Stimulated activated CD4-positive, alpha-beta T cell treated with anti-CD3 and anti-CD28 coated beads, Interleukin-1b, Interleukin-23, amount 100 ng/mL, for 48 hours (primary cell): Measurements from ENCODE around the gene MORN5.
A peak's percentile ranks its signal among the peaks of the same experiment; 100 is the strongest.
"Not testable (repeated sequence)": the region's sequence is repeated elsewhere in the genome, so short reads cannot be mapped to it uniquely, and the experiment has no call there.

Experiments
- DNase-seq: peaks from one replicate; pipeline ENCODE4 v3.0.0-alpha.2; 2020

The MORN5 gene

GRCh38 chr9:122159026-122159924 is at the start of gene MORN5, which contains the start of gene NDUFA8:
MORN5 (plus strand) TSS chr9:122159908; CDS start chr9:122159973, 65 bp downstream.
NDUFA8 (minus strand) TSS chr9:122159779; CDS start chr9:122159677, 102 bp downstream.
- peak; percentile 94 for DNase-seq

DNA sequence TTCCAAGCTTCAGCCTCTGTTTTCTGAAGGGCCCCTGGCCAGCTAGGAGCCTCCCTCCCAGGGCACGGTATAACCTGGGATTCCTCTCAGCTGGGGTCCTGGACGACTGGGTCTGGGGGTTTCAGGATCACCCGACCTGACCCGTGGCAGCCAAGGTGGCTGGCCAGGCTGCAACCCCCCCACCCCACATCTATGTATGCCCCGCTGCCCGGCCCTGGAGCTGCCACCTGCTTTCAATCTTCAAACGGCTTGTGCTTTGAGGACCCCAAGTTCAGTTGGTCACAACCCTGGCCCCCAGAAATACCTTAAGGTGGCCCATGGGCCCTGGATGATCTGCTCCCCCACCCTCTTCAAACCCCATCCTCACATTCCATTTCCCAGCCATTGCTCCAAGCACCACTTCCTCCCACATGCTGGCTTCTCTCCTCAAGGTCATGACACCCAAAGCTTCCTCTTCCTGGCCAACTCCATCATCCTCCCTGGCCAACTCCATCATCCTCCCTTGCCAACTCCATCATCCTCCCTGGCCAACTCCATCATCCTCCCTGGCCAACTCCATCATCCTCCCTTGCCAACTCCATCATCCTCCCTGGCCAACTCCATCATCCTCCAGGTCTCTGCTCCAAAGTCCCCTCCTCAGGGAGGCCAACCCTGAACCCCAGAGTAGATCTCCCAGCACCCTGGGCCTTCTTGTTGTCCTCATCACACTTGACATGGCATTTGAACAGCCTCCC is 49.4 kb upstream of the MORN5 start:
- DNase-seq: no peak

DNA sequence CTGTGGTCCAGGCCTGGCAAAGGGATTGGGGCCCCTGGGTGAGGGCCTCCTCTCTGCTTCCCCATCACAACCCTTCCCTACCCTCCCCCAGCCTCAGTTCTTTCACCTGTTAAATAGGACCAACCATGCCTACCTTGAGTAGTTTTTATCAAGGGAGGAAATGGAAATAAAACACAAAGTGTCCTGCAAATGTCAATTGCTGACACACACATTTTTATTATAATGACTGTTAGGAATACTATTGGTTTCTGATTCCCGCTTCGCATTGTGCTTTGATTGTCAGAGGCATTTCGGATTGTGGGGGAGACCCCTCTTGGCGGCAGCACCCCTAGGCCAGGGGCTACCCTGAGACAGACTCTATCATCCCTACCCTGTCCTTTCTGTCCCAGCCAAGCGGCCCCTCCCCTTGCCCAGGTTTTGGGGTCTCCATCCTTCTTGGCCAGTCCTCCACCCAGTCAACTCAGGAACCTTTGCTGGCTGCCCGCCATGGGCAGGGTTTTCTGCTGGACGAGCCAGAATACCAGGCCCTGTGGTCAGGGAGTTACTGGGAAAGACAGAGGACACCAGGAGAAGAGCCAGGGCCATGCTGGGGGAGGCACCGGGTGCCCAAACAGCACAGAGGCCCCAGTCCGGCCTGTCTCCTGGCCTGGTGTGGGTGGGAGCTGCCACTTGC is 48.2 kb upstream of the MORN5 start:
- no peak for DNase-seq

- DNase-seq: no peak
Measured at GRCh38 chr9:122112238-122112637, 47.5 kb upstream of the MORN5 start.

DNA sequence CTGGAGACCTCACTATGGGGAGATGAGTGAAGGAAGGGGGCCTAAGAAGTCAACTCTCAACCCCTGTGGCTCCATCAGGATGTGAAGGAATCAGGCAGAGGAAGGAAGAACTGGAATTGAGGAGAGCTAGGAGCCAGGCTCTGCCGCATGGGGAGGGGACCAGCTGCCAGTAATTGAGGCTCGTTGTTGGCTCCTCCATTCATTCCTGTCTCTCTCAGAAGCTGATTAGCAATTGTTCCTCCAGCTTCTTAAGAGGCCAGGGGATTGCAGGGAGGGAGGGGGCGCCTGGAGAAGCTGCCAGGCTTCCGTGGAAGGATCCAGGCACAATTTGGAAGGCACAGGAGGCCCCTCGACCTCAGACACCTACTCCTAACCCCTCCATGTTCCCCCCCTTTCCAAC is 46.1 kb upstream of the MORN5 start:
- DNase-seq: no peak

GRCh38 chr9:122115176-122116035 is 44.3 kb upstream of the MORN5 start:
- DNase-seq: no peak

DNA sequence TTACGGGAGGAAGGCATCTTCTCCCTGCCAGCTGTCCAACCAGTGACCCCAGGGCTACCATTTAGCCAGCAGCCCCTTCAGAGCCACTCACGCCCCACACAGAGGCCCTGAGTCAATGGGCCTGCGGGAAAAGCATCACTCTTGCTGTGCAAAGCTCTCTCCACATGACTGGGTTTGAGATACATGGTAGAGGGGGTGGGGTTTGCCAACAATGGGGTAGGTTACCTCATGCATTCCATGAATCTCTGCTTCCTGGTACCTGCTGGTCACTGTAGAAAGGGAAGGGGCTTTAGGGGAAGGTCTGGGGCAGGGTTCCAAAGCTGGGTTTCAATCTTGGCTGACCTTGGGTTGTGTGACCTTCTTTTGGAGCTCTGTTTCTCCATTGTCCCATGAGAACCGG is 43.7 kb upstream of the MORN5 start:
- no peak for DNase-seq

DNA sequence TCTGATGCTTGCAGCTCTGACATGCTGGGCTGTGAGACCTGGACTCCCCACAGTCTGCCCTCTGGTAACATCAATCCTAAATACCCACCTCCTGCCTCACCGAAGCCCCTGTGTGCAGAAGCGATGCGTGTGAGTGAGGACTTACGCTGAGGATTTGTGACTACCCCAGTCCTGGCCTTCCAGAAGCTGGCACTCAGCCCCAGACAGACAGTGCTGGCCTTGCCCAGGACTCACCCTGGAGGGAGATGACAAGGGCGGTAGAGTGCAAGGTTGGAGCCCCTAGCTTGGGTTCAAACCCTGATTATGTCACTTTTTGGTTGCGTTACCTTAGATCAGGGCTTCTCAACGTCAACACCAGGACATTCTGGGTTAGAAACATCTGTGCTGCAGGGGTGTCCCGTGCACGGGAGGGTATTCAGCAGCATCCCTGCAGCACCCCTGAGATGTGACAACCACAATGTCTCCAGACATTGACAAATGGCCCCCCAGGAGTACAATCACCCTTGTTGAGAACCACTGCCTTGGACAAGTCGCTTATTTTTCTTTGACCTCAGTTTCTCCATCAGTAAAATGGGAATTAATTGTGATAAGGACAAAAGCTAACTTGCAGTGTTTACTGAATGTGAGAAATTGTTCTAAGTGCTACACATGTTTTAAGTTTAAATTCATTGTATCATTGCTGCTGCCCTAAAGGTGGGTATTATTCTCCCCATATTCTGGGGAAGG is 43.1 kb upstream of the MORN5 start:
- no peak for DNase-seq

- DNase-seq: not testable (repeated sequence)
Measured at GRCh38 chr9:122117241-122117640, 42.5 kb upstream of the MORN5 start.

DNA sequence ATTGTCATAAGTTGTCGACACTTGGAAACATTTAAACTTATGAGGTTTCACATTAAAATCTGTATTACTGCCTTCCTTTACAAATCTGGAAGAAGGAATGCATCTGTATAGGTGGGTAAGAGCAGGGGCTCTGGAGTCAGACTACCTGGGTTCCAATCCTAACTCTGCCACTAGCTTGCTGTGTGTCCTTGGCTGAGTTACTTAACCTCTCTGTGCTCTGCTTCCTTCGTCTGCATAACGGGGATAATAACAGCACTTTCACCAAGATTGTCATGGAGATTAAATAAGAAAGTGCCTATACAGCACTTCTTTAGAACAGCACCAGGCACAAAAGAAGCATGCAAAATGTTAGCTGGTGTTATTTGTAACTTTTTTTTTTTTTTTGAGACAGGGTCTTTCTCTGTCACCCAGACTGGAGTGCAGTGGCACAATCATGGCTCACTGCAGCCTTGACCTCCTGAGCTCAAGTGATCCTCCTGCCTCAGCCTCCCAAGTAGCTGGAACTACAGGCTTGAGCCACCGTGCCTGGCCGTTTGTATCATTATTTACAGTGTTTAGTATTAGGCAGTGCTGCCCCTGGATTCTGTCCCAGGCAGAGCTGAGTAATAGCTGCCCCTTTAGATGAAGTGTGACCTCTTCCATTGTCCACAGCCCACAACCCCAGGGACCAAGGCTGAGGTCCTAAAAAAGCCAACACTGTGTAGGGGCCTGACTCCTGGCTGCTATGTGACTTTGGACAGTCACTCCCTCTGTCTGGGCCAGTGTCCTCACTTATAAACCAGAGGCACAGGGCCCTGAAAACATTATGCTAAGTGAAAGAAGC is 41.2 kb upstream of the MORN5 start:
- DNase-seq: no peak

GRCh38 chr9:122119166-122119521 is 40.6 kb upstream of the MORN5 start:
- no peak for DNase-seq

DNA sequence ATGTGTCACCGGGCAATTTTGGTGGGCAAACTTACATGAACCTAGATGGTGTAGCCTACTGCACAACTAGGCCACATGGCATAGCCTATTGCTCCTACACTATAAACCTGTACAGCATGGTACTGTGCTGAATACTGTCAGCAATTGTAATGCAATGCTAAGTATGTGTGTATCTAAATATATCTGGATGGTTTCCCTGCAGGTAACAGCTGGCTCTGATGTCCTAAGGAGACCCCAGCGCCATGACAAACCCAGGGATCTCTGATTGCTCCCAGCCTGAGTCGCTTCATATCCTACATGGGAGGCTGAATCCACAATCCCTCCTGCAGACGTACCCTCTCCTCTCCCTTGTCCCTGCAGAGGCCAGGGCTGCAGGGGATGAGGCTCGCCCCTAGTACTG is 40.0 kb upstream of the MORN5 start:
- no peak for DNase-seq

DNA sequence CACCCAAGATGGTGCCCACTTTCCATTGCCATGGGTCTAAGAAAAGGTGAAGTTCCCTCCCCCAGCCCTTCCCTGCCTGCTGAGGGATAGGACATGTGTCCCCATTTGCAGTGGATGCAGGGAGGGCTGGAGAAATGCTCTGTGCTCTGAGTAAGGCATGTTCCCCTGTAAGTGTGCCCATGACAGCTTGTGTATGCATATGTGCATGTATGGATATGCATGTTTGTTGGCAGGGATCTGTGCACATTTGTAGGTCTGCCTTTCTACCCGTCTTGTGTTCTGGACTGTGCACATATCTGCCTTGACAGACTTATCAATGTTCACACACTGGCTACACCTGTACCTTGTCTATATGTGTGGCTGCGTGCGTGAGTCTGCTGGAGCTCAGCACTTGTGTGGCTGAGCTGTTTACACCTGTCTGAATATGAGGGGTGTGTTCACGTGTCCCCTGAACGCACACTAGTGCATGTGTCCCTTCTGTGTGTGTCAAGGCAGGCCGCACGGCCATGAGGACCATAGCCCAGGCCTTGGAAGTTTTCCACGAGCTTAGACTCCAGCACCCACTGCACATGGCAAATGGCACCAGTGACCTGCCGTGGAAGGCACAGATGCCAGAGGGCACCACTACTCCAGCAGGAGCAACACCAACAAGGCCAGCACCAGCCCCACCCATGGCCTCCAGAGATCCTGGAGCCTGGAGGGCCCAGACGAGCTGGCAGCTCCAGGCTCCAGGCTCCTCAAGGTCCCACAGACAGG is 39.2 kb upstream of the MORN5 start:
- DNase-seq: no peak

GRCh38 chr9:122121391-122121790 is 38.3 kb upstream of the MORN5 start:
- DNase-seq: no peak

- DNase-seq: no peak
Measured at GRCh38 chr9:122121931-122122330, 37.8 kb upstream of the MORN5 start.

- DNase-seq: no peak
Measured at GRCh38 chr9:122122468-122122867, 37.2 kb upstream of the MORN5 start.

DNA sequence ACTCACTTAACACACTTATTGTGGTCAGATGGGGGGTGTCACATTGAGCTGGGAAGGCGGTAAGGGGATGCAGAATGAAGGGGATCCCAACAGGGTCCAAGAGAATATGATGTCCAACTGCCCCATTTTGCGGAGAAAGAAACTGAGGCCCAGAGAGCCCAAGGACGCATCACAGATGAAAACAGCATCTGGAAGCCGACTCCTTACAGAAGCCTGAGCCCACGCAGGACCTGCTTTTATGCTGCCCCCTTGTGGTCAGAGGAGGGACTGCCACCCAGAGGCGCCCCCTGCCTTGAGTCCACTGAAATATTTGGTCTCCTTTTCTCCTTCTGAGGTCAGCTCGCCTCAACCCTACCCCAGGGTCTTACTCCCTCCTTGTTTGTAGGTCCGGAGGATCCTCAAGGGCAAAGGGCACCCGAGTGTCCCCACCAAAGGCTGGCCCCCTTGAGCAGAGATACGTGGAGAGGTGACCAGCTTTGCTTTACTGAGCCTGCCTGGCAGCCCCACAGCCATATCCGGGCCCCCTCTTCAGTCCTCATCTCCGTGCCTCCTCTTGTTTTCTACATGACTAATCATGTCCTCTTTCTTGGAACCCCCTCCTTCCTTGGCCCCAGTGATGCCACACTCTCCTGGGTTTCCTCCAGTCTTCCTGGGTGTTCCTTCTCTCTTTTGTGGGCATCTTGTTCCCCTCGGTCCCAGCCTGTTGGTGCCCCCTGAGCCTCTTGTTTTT is 36.6 kb upstream of the MORN5 start:
- peak; percentile 68 for DNase-seq

- no peak for DNase-seq
Measured at GRCh38 chr9:122124048-122124447, 35.7 kb upstream of the MORN5 start.

DNA sequence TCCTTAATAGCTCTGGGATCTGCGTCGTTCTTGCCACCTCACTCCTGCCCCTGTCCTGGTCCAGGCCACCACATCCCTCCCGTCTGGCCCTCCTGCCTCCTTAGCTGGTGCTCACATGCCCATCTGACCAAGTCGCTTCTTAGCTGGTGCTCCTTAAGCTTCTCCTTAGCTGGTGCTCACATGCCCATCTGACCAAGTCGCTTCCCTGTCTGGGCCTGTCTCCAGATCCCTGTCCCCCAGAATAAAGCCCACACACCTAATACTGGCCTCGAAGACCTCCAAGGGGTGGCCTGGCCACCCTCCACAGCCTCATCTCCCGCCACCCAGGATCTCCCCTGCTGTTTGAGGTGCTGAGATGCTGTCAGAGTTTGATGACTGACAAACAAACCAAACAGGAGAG is 35.2 kb upstream of the MORN5 start:
- DNase-seq: no peak

DNA sequence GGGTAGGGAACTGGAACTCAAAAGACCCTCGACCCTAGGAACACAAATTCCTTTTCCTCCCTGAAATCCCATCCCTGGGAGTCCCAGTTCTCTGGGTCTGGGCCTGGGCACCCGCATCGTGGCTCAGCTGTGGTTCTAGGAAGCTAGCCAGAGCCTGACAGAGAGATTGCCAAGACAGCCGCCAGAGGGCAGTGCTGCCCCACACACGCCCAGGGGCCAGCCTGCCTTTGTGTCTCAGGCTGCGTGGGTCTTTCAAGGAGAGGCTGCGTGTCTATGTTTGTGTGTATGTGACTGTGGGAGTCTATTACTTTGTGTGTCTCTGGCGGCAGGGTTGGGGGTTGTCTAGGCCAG is 34.6 kb upstream of the MORN5 start:
- peak; percentile 74 for DNase-seq
